DND-41 (cell line): Measurements from ENCODE around the gene NFKB2.

Experiments
- CTCF ChIP-seq: IDR thresholded peaks from 2 replicates; pipeline ENCODE4 v1.5.1; 2012; ENCODE audit warnings: borderline replicate concordance, low read length, moderate library complexity, mild to moderate bottlenecking; ENCODE audit not compliant: poor library complexity, severe bottlenecking; ENCODE audit errors: extremely low read depth
- EZH2 ChIP-seq: IDR thresholded peaks from 3 replicates; pipeline ENCODE4 v1.6.1; 2012; ENCODE audit warnings: borderline replicate concordance, low read depth, mild to moderate bottlenecking, moderate library complexity, low read length, inconsistent platforms; ENCODE audit not compliant: severe bottlenecking

- TF ChIP-seq EZH2 (no peak), CTCF (no peak)
Measured at GRCh38 chr10:102389894-102390293, 5.6 kb upstream of the NFKB2 start.
